ENCODE measurements around the gene TSPAN9. TPM values are rescaled to one million over a fixed set of nuclear protein-coding genes. Genes with fewer than 3 reads are reported as not detected.

Gene TSPAN9
- total and polyA plus RNA-seq, 4 donors, result 17.4 to 62.9 (median 34.2) TPM

GRCh38 chr12:3044141-3044630 lies 33.0 kb upstream of the TSPAN9 start:
- Histone ChIP-seq H3K4me1 (ENCODE audit: control insufficient read depth in 4 of 4, insufficient read depth in 4 of 4, low read length in 3 of 4) (no peaks in the 10 kb centered on the region), H3K27me3 (ENCODE audit: control insufficient read depth in 4 of 4, insufficient read depth in 4 of 4, low read length in 3 of 4) (no peaks in the 10 kb centered on the region), H3K36me3 (ENCODE audit: control insufficient read depth in 4 of 4, insufficient read depth in 3 of 4, low read depth in 1 of 4, low read length in 3 of 4) (no peaks in the 10 kb centered on the region), H3K9ac (ENCODE audit: low read depth in 1 of 2, low read length in 2 of 2) (no peak overlapping the region), H3K27ac (ENCODE audit: low read depth in 1 of 2, low read length in 2 of 2) (no peak overlapping the region), H3K4me3 (ENCODE audit: low read depth in 1 of 3, low read length in 3 of 3) (no peak overlapping the region), H3K9me3 (ENCODE audit: control insufficient read depth in 4 of 4, low read length in 3 of 4) (no peaks in the 10 kb centered on the region)
- TF ChIP-seq YY1 (IDR thresholded peaks at IDR 0.05), result no peak
- no peak for TF ChIP-seq FOXA1 (IDR thresholded peaks at IDR 0.05)
- TF ChIP-seq, protein P1, sequence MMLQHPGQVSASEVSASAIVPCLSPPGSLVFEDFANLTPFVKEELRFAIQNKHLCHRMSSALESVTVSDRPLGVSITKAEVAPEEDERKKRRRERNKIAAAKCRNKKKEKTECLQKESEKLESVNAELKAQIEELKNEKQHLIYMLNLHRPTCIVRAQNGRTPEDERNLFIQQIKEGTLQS (IDR thresholded peaks at IDR 0.05), result no peak
- no peak for TF ChIP-seq FOXA2 (IDR thresholded peaks at IDR 0.05)
- no peak for TF ChIP-seq EGR1 (IDR thresholded peaks at IDR 0.05; ENCODE audit: low read depth in 2 of 2)
- no peak for TF ChIP-seq CTCF (IDR thresholded peaks at IDR 0.05; ENCODE audit: low read depth, low read length, missing input control)
- no peak for TF ChIP-seq HNF4G (IDR thresholded peaks at IDR 0.05)
- TF ChIP-seq RXRA (IDR thresholded peaks at IDR 0.05), result no peak
- DNase-seq (ENCODE audit: low spot score), result no peak
- 75% methylated on average over 8 of the region's 8 CpGs for WGBS

DNA sequence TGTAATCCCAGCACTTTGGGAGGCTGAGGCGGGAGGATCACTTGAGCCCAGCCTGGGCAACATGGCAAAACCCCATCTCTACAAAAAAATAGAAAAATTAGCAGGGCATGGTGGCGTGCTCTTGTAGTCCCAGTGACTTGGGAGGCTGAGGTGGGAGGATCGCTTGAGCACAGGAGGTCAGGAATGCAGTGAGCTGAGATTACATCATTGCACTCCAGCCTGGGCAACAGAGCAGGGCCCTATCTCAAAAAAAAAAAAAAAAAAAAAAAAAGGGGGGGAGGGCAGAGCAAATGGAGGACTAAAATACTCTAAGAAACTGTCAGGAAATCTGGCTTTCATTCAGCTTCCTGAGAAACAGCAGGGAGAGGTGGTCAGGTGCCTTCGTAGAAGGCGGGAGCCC lies 31.7 kb upstream of the TSPAN9 start:
- Histone ChIP-seq H3K9ac (ENCODE audit: low read depth in 1 of 2, low read length in 2 of 2) (no peak overlapping the region), H3K4me3 (ENCODE audit: low read depth in 1 of 3, low read length in 3 of 3) (no peak overlapping the region), H3K9me3 (ENCODE audit: control insufficient read depth in 4 of 4, low read length in 3 of 4) (no peaks in the 10 kb centered on the region), H3K27ac (ENCODE audit: low read depth in 1 of 2, low read length in 2 of 2) (no peak overlapping the region), H3K4me1 (ENCODE audit: control insufficient read depth in 4 of 4, insufficient read depth in 4 of 4, low read length in 3 of 4) (no peaks in the 10 kb centered on the region), H3K36me3 (ENCODE audit: control insufficient read depth in 4 of 4, insufficient read depth in 3 of 4, low read depth in 1 of 4, low read length in 3 of 4) (no peaks in the 10 kb centered on the region), H3K27me3 (ENCODE audit: control insufficient read depth in 4 of 4, insufficient read depth in 4 of 4, low read length in 3 of 4) (no peaks in the 10 kb centered on the region)
- no peak for DNase-seq (ENCODE audit: low spot score)
- 89% methylated on average over 5 of the region's 5 CpGs for WGBS
- no peak for TF ChIP-seq YY1 (IDR thresholded peaks at IDR 0.05)
- no peak for TF ChIP-seq JUND (IDR thresholded peaks at IDR 0.05)

GRCh38 chr12:3045989-3046388 lies 31.2 kb upstream of the TSPAN9 start:
- 83% methylated on average over 7 of the region's 7 CpGs for WGBS
- Histone ChIP-seq H3K27ac (ENCODE audit: low read depth in 1 of 2, low read length in 2 of 2) (no peak overlapping the region), H3K4me3 (ENCODE audit: low read depth in 1 of 3, low read length in 3 of 3) (no peak overlapping the region)

More at GRCh38 chr12:3045989-3046388, 31.2 kb upstream of the TSPAN9 start:
- Histone ChIP-seq H3K36me3 (ENCODE audit: control insufficient read depth in 4 of 4, insufficient read depth in 3 of 4, low read depth in 1 of 4, low read length in 3 of 4) (no peaks in the 10 kb centered on the region), H3K4me1 (ENCODE audit: control insufficient read depth in 4 of 4, insufficient read depth in 4 of 4, low read length in 3 of 4) (no peaks in the 10 kb centered on the region), H3K9me3 (ENCODE audit: control insufficient read depth in 4 of 4, low read length in 3 of 4) (no peaks in the 10 kb centered on the region), H3K27me3 (ENCODE audit: control insufficient read depth in 4 of 4, insufficient read depth in 4 of 4, low read length in 3 of 4) (no peaks in the 10 kb centered on the region), H3K9ac (ENCODE audit: low read depth in 1 of 2, low read length in 2 of 2) (no peak overlapping the region)
- no peak for DNase-seq (ENCODE audit: low spot score)
- TF ChIP-seq YY1 (IDR thresholded peaks at IDR 0.05) (no peak), GABPA (IDR thresholded peaks at IDR 0.05 in 1 of 2, conservative IDR thresholded peaks at IDR 0.05 in 1 of 2) (no peak), HNF4A (conservative IDR thresholded peaks at IDR 0.05) (no peak), TAF1 (conservative IDR thresholded peaks at IDR 0.05) (no peak), ZBTB33 (IDR thresholded peaks at IDR 0.05) (no peak), JUND (IDR thresholded peaks at IDR 0.05) (no peak), NR2F2 (IDR thresholded peaks at IDR 0.05) (no peak), HNF4G (IDR thresholded peaks at IDR 0.05) (no peak), CTCF (IDR thresholded peaks at IDR 0.05; ENCODE audit: low read depth, low read length, missing input control) (no peak), EGR1 (IDR thresholded peaks at IDR 0.05; ENCODE audit: low read depth in 2 of 2) (no peak), SP1 (IDR thresholded peaks at IDR 0.05) (no peak), FOXA1 (IDR thresholded peaks at IDR 0.05) (no peak), RAD21 (IDR thresholded peaks at IDR 0.05) (no peak), FOXA2 (IDR thresholded peaks at IDR 0.05) (no peak), RXRA (IDR thresholded peaks at IDR 0.05) (no peak)
- TF ChIP-seq, protein P1 (IDR thresholded peaks at IDR 0.05), result no peak
- TF ChIP-seq, protein P2, sequence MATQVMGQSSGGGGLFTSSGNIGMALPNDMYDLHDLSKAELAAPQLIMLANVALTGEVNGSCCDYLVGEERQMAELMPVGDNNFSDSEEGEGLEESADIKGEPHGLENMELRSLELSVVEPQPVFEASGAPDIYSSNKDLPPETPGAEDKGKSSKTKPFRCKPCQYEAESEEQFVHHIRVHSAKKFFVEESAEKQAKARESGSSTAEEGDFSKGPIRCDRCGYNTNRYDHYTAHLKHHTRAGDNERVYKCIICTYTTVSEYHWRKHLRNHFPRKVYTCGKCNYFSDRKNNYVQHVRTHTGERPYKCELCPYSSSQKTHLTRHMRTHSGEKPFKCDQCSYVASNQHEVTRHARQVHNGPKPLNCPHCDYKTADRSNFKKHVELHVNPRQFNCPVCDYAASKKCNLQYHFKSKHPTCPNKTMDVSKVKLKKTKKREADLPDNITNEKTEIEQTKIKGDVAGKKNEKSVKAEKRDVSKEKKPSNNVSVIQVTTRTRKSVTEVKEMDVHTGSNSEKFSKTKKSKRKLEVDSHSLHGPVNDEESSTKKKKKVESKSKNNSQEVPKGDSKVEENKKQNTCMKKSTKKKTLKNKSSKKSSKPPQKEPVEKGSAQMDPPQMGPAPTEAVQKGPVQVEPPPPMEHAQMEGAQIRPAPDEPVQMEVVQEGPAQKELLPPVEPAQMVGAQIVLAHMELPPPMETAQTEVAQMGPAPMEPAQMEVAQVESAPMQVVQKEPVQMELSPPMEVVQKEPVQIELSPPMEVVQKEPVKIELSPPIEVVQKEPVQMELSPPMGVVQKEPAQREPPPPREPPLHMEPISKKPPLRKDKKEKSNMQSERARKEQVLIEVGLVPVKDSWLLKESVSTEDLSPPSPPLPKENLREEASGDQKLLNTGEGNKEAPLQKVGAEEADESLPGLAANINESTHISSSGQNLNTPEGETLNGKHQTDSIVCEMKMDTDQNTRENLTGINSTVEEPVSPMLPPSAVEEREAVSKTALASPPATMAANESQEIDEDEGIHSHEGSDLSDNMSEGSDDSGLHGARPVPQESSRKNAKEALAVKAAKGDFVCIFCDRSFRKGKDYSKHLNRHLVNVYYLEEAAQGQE (IDR thresholded peaks at IDR 0.05), result no peak

All from liver (tissue), 9 donors.